ENCODE results near the gene KIAA0586.

DNA sequence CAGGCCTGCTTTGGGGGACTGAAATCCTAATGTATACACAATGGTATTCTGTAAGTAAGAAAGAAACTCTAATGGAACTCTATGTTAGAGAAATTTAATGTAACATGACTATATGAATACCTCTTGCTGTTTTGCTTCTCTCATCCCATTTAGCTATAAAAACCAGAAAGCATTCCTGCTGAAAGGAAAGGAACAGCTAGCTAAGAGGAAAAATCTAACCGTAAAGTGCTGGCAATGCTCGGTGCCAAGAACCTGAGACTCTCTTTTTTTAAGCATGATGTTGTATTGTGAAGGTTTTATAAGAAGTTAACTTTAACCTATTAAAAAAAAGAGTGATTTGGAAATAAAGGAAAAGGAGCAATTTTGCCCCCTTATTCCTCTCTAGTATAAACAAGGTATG is 134.6 kb downstream of the KIAA0586 start:
- TF ChIP-seq CTCF (IDR thresholded peaks at IDR 0.05; ENCODE audit: insufficient read depth, low read depth, low read length), result no peak
- TF ChIP-seq EZH2 (IDR thresholded peaks at IDR 0.05; ENCODE audit: insufficient read depth, low read length), result no peak
